Testis (tissue), 3 donors: ENCODE measurements around the gene ADAM10. TPM values are rescaled to one million over a fixed set of nuclear protein-coding genes. Genes with fewer than 3 reads are reported as not detected.

ENCODE experiments used
- DNase-seq: peaks from one replicate; pipeline ENCODE4 v3.0.0-alpha.2; 2019
- H3K27ac ChIP-seq, 2 donors: fragments of 200-600 bp; sonication (generic); one replicate each; pipeline ENCODE4 v1.5.1; 2019
- H3K27me3 ChIP-seq: fragments of 200-600 bp; sonication (generic); one replicate; pipeline ENCODE4 v1.5.1; 2019
- H3K36me3 ChIP-seq: fragments of 200-600 bp; sonication (generic); one replicate; pipeline ENCODE4 v1.5.1; 2017; ENCODE audit warnings: low read depth; ENCODE audit errors: missing control alignments
- H3K4me1 ChIP-seq: fragments of 200-600 bp; sonication (generic); one replicate; pipeline ENCODE4 v1.5.1; 2019
- H3K4me3 ChIP-seq, 2 donors: fragments of 200-600 bp; sonication (generic); one replicate each; pipeline ENCODE4 v1.5.1; 2017 to 2019
- H3K9me3 ChIP-seq: fragments of 200-600 bp; sonication (generic); one replicate; pipeline ENCODE4 v1.5.1; 2017
- POLR2A ChIP-seq: fragments of 450-650 bp; IDR thresholded peaks from one replicate; pipeline ENCODE4 v1.6.1; 2017; ENCODE audit warnings: antibody characterized with exemption, mild to moderate bottlenecking, moderate library complexity
- WGBS, 2 donors: methylation state at CpG; one replicate each; pipeline ENCODE4 v1.1.5; 2018; 5-methylcytosine and 5-hydroxymethylcytosine counted together
- intact Hi-C: fragments of 100-400 bp; cut with DNase I; formaldehyde crosslinking; loops from one replicate; pipeline ENCODE4 v1.15.1; 2023; ENCODE audit warnings: low total_unique reads
- polyA plus RNA-seq: library from polyadenylated mRNA; stranded (reverse); fragments of 350-450 nt; fragmentation: Illumina TruSeq; extraction: RNeasy Lipid Tissue Mini Kit (QIAGEN cat#74804); gene quantifications from one replicate; pipeline ENCODE4 v1.2.3, GENCODE V29; 2014; ENCODE audit warnings: low read depth, low replicate concordance; ENCODE audit not compliant: insufficient read depth
- total RNA-seq, 2 donors: library from RNA; depleted of rRNA; stranded (reverse); fragments of >200 nt; gene quantifications; one replicate each; pipeline ENCODE4 v1.2.3, GENCODE V29; 2016
- TF ChIP-seq, protein P1 (sequence below), 3 experiments: fragments of 450-650 bp in 2 of 3; fragments of 200-600 bp in 1 of 3; sonication (generic) in 1 of 3; IDR thresholded peaks; one replicate each; pipeline ENCODE4 v1.5.1; 2016 to 2019; ENCODE audit warnings: antibody characterized with exemption in 3 of 3, mild to moderate bottlenecking in 2 of 3, moderate library complexity in 1 of 3

ADAM10 gene
- total and polyA plus RNA-seq, 3 donors from 2014 or later, result 46.2 to 65.5 (median 58.7) TPM

DNA sequence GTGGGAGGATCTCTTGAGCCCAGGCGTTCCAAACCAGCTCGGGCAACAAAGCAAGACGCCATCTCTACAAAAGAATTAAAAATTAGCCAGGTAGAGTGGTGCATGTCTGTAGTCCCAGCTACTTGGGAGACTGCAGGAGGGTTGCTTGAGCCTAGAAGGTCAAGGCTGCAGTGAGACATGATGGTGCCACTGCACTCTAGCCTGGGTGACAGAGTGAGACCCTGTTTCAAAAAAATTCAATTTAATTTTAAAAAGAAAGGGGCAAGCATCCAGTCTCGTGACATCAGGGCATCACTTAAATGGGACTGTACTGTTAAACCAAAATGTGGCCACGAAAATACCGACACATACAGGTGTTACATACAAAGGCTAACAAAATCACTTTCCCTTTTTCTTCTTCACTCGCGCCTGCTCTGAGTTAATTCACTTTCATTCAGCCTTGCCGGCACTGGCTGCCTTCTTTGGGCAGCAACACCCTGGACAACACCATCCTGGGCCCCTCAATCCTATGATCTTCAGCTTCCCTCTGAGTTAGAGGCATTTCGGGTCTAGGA lies 196.1 kb downstream of the ADAM10 start:
- Histone ChIP-seq H3K27me3 (no peaks in the 10 kb centered on the region), H3K4me3 (no peak overlapping the region), H3K27ac (no peak overlapping the region), H3K36me3 (no peaks in the 10 kb centered on the region), H3K4me1 (peaks cover 8% of the 10 kb centered on the region), H3K9me3 (no peaks in the 10 kb centered on the region)
- no peak for DNase-seq
- WGBS, 2 donors, result 90 to 95% methylated on average over 8 to 10 of the region's 10 CpGs
- no peak for TF ChIP-seq POLR2A
- intact Hi-C loops, result no loop called here

GRCh38 chr15:58552505-58553364 lies 196.8 kb downstream of the ADAM10 start:
- 51 to 56% methylated on average over 23 to 24 of the region's 24 CpGs for WGBS, 2 donors
- Histone ChIP-seq H3K27ac (no peak overlapping the region), H3K9me3 (no peaks in the 10 kb centered on the region), H3K4me3 (peak overlapping the region; percentile 18 to 29), H3K27me3 (no peaks in the 10 kb centered on the region), H3K4me1 (peaks cover 8% of the 10 kb centered on the region), H3K36me3 (no peaks in the 10 kb centered on the region)
- no peak for DNase-seq
- TF ChIP-seq POLR2A, result no peak
- intact Hi-C loops, result no loop called here

DNA sequence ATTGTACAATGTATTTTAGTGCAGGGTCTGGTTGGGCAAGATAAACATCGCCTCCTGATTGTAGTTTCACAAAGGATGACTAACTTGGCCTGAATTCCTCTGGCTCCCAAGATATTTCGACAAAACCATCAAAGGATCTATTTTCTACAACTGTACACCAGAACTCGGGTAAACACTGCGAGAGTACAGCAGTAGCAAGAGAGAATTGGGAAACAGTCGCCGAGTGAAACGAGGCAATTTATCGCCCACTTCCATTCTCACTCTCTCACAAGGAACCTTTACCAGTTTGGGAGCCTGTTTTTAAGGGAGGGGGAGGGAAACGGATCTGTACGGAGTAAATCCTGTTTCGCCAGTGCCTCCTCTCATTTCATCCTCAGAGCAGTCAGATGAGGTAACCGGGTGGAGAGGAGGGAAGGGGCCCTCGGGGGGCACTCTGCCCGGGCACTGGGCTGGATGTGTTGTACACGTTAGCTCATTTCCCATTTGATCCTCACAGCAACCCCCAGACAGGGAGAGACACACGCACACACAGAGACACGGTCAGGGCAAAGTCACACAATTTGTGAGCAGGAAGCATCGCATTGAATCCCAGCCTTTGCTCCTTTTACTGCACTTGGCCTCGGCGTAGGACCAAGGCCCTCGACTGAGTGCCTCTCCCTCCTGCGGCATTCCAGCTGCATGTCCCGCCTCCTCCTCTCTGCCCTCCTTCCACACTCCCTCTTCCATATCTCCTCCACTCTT lies 197.6 kb downstream of the ADAM10 start:
- intact Hi-C loops, result no loop called here
- Histone ChIP-seq H3K27ac (no peak overlapping the region), H3K36me3 (no peaks in the 10 kb centered on the region), H3K4me1 (peaks cover 8% of the 10 kb centered on the region), H3K4me3 (peak overlapping the region; percentile 18 to 29), H3K9me3 (no peaks in the 10 kb centered on the region), H3K27me3 (no peaks in the 10 kb centered on the region)
- DNase-seq, result no peak
- 44 to 48% methylated on average over 23 of the region's 23 CpGs for WGBS, 2 donors
- no peak for TF ChIP-seq POLR2A
- TF ChIP-seq, protein P1, sequence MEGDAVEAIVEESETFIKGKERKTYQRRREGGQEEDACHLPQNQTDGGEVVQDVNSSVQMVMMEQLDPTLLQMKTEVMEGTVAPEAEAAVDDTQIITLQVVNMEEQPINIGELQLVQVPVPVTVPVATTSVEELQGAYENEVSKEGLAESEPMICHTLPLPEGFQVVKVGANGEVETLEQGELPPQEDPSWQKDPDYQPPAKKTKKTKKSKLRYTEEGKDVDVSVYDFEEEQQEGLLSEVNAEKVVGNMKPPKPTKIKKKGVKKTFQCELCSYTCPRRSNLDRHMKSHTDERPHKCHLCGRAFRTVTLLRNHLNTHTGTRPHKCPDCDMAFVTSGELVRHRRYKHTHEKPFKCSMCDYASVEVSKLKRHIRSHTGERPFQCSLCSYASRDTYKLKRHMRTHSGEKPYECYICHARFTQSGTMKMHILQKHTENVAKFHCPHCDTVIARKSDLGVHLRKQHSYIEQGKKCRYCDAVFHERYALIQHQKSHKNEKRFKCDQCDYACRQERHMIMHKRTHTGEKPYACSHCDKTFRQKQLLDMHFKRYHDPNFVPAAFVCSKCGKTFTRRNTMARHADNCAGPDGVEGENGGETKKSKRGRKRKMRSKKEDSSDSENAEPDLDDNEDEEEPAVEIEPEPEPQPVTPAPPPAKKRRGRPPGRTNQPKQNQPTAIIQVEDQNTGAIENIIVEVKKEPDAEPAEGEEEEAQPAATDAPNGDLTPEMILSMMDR (IDR thresholded peaks at IDR 0.05), result no peak

- H3K4me3 ChIP-seq, result no peak overlapping the region
- no peak for DNase-seq
- H3K4me1 ChIP-seq, result peaks cover 9% of the 10 kb centered on the region
- no peak for TF ChIP-seq POLR2A
- no peaks in the 10 kb centered on the region for H3K36me3 ChIP-seq
- 86 to 87% methylated on average over 10 of the region's 10 CpGs for whole genome bisulfite sequencing, 2 donors
- H3K9me3 ChIP-seq, result no peaks in the 10 kb centered on the region
- intact Hi-C loops, result no loop called here
- no peaks in the 10 kb centered on the region for H3K27me3 ChIP-seq
- no peak overlapping the region for H3K27ac ChIP-seq
Measured at GRCh38 chr15:58551084-58551763, 198.3 kb downstream of the ADAM10 start.

GRCh38 chr15:58549785-58550074 lies 199.8 kb downstream of the ADAM10 start:
- H3K4me1 ChIP-seq, result peaks cover 10% of the 10 kb centered on the region
- 95% methylated on average over 7 of the region's 7 CpGs for WGBS, 2 donors
- intact Hi-C loops, result no loop called here
- H3K36me3 ChIP-seq, result no peaks in the 10 kb centered on the region
- H3K27me3 ChIP-seq, result no peaks in the 10 kb centered on the region
- TF ChIP-seq, protein P1 (IDR thresholded peaks at IDR 0.05), result no peak
- no peak for TF ChIP-seq POLR2A
- DNase-seq, result no peak
- no peak overlapping the region for H3K4me3 ChIP-seq
- no peaks in the 10 kb centered on the region for H3K9me3 ChIP-seq
- no peak overlapping the region for H3K27ac ChIP-seq
